Nephron (organoid): ENCODE results near the gene FAM241B.

Experiments used
- H3K27ac Mint-ChIP-seq, 3 experiments: 2 replicates each; pipeline ENCODE4 v1.8.0; 2020; ENCODE audit warnings: mixed read lengths in 3 of 3, mild to moderate bottlenecking in 2 of 3, moderate library complexity in 1 of 3
- H3K27me3 Mint-ChIP-seq: 2 replicates; pipeline ENCODE4 v1.8.0; 2021; ENCODE audit warnings: low read depth, mild to moderate bottlenecking, moderate library complexity, mixed read lengths
- H3K36me3 Mint-ChIP-seq: 2 replicates; pipeline ENCODE4 v1.8.0; 2020; ENCODE audit warnings: low read depth, mixed read lengths
- H3K4me1 Mint-ChIP-seq: 2 replicates; pipeline ENCODE4 v1.8.0; 2020; ENCODE audit warnings: mixed read lengths
- H3K4me3 Mint-ChIP-seq, 3 experiments: 2 replicates each; pipeline ENCODE4 v1.8.0; 2020; ENCODE audit warnings: mild to moderate bottlenecking in 3 of 3, mixed read lengths in 3 of 3, moderate library complexity in 2 of 3
- H3K9me3 Mint-ChIP-seq: 2 replicates; pipeline ENCODE4 v1.8.0; 2020; ENCODE audit warnings: mixed read lengths
- TF ChIP-seq, protein P1 (sequence below), 3 experiments: fragments of 200-600 bp; sonication (generic); IDR thresholded peaks; one replicate each; pipeline ENCODE4 v1.5.0; 2021; ENCODE audit warnings: antibody characterized with exemption in 3 of 3; ENCODE audit not compliant: unreplicated experiment in 3 of 3

Gene FAM241B

DNA sequence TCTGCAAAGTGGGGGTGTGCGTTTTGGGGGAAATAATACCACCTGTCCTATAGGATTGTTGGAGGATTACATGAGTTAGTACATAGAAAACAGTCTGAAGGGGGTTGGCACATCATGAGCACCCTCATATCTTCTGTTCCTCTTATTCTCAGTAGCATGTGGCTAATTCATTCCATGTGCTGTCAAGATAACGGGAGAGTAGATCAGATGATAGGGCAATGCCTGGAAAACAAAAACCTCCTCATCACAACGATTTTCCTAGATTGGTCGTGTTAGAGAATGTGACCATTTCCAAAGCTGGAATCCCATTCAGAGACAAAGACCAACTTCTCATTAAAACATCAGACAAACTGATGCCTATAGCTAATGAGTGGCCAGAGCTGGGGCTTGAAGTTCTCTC, 50.6 kb downstream of the FAM241B start:
- H3K4me3 Mint-ChIP-seq, result no peak overlapping the region
- no peaks in the 10 kb centered on the region for H3K9me3 Mint-ChIP-seq
- H3K4me1 Mint-ChIP-seq, result peaks cover 47% of the 10 kb centered on the region
- TF ChIP-seq, protein P1, sequence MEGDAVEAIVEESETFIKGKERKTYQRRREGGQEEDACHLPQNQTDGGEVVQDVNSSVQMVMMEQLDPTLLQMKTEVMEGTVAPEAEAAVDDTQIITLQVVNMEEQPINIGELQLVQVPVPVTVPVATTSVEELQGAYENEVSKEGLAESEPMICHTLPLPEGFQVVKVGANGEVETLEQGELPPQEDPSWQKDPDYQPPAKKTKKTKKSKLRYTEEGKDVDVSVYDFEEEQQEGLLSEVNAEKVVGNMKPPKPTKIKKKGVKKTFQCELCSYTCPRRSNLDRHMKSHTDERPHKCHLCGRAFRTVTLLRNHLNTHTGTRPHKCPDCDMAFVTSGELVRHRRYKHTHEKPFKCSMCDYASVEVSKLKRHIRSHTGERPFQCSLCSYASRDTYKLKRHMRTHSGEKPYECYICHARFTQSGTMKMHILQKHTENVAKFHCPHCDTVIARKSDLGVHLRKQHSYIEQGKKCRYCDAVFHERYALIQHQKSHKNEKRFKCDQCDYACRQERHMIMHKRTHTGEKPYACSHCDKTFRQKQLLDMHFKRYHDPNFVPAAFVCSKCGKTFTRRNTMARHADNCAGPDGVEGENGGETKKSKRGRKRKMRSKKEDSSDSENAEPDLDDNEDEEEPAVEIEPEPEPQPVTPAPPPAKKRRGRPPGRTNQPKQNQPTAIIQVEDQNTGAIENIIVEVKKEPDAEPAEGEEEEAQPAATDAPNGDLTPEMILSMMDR (IDR thresholded peaks at IDR 0.05; ENCODE audit: unreplicated experiment in 3 of 3), result no peak
- no peaks in the 10 kb centered on the region for H3K36me3 Mint-ChIP-seq
- H3K27ac Mint-ChIP-seq, result no peak overlapping the region
- peaks cover 32% of the 10 kb centered on the region for H3K27me3 Mint-ChIP-seq

DNA sequence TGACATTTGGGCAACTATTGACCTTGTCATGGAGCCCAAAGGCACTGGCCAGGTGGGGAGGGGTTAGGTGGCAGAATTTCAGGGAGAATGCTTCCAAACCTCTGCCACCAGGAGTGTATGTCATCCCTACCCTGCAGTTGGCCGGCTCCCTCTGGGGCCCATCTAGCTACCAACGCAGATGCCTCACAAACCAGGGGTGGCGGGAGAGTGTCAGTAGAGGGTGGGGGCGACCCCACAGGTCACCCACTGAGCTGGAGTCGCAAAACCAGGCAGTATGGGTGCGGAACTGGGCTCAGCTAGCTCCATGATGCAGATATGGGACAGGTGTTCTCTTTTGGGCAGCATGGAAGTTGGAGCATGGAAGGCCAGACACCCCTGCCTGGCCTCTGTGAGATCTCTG, 51.4 kb downstream of the FAM241B start:
- Mint-ChIP-seq H3K27me3 (peaks cover 36% of the 10 kb centered on the region), H3K36me3 (no peaks in the 10 kb centered on the region), H3K4me1 (peaks cover 56% of the 10 kb centered on the region), H3K9me3 (no peaks in the 10 kb centered on the region), H3K27ac (no peak overlapping the region), H3K4me3 (no peak overlapping the region)
- TF ChIP-seq, protein P1 (IDR thresholded peaks at IDR 0.05; ENCODE audit: unreplicated experiment in 3 of 3), result no peak

DNA sequence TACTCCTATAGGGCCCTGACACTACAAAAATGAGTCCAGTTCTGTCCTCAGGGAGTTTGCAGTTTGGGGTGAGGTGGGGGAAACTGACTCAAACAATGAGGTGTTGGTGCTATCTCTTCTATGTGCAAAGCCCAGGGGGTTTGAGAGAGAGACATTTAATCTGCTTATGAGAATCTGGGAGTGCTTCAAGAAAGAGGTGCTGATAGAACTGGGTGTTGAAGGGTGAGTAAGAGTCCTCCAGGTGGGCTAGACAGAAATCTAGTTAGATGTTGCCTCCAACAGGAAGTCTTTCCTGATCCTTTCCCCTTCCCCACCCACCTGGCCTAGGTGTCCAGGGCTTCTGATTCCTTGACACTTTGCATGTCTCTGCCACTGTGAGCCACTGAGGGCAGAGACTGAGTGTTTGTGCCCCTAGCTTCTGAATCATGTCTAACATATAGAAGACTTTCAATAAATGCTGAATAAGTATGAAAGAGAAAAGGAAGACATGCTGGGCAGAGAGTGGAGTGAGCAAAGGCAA, 53.0 kb downstream of the FAM241B start:
- H3K27me3 Mint-ChIP-seq, result peaks cover 26% of the 10 kb centered on the region

More for the DNA sequence above, 53.0 kb downstream of the FAM241B start:
- Mint-ChIP-seq H3K36me3 (no peaks in the 10 kb centered on the region), H3K9me3 (no peaks in the 10 kb centered on the region), H3K27ac (peak overlapping the region; percentile 35 to 85 (median 81)), H3K4me1 (peaks cover 66% of the 10 kb centered on the region), H3K4me3 (peak overlapping the region in 1 of 3 experiments; percentile 3)
- TF ChIP-seq, protein P1 (IDR thresholded peaks at IDR 0.05; ENCODE audit: unreplicated experiment in 3 of 3), result no peak
